GM23338 (cell line): Measurements from ENCODE around the gene ADAMTSL5. TPM values are rescaled to one million over a fixed set of nuclear protein-coding genes. Genes with fewer than 3 reads are reported as not detected.

Experiments used
- ATAC-seq: fragments of 200-7000 bp; cut with Tn5 transposase; 3 replicates; pipeline ENCODE4 v1.9.1; 2020
- DNase-seq: peaks from one replicate; pipeline ENCODE4 v3.0.0-alpha.2; 2015; ENCODE audit warnings: low spot score
- H2AFZ ChIP-seq: fragments of 200-600 bp; sonication (generic); 2 replicates; pipeline ENCODE4 v1.8.0; 2016; ENCODE audit warnings: antibody characterized with exemption, mild to moderate bottlenecking, moderate library complexity
- H3F3A ChIP-seq: fragments of 200-600 bp; sonication (generic); replicated peaks from 2 replicates; pipeline ENCODE4 v1.8.0; 2017; ENCODE audit warnings: antibody characterized with exemption, mixed run types, low read depth
- H3K27ac ChIP-seq: fragments of 200-600 bp; sonication (generic); 2 replicates; pipeline ENCODE4 v1.6.1; 2016; ENCODE audit warnings: low read depth
- H3K27me3 ChIP-seq: fragments of 200-600 bp; sonication (generic); 2 replicates; pipeline ENCODE4 v1.8.0; 2016; ENCODE audit warnings: mild to moderate bottlenecking, mixed run types, moderate library complexity; ENCODE audit not compliant: insufficient read depth
- H3K36me3 ChIP-seq: fragments of 200-600 bp; sonication (generic); 2 replicates; pipeline ENCODE4 v1.8.0; 2016; ENCODE audit warnings: mild to moderate bottlenecking; ENCODE audit not compliant: insufficient read depth
- H3K4me1 ChIP-seq: fragments of 200-600 bp; sonication (generic); 2 replicates; pipeline ENCODE4 v1.8.0; 2016; ENCODE audit warnings: mild to moderate bottlenecking, moderate library complexity; ENCODE audit not compliant: insufficient read depth
- H3K4me2 ChIP-seq: fragments of 200-600 bp; sonication (generic); 2 replicates; pipeline ENCODE4 v1.7.1; 2017; ENCODE audit warnings: mixed run types
- H3K4me3 ChIP-seq: fragments of 200-600 bp; sonication (generic); 2 replicates; pipeline ENCODE4 v1.6.1; 2016; ENCODE audit warnings: mixed run types
- H3K79me2 ChIP-seq: fragments of 200-600 bp; sonication (generic); replicated peaks from 2 replicates; pipeline ENCODE4 v1.8.0; 2017; ENCODE audit warnings: mild to moderate bottlenecking; ENCODE audit not compliant: insufficient read depth
- H3K9me2 ChIP-seq: fragments of 200-600 bp; sonication (generic); 2 replicates; pipeline ENCODE4 v1.8.0; 2017; ENCODE audit not compliant: insufficient read depth
- H4K20me1 ChIP-seq: fragments of 200-600 bp; sonication (generic); replicated peaks from 2 replicates; pipeline ENCODE4 v1.8.0; 2017; ENCODE audit warnings: mild to moderate bottlenecking; ENCODE audit not compliant: insufficient read depth
- H3K27ac Mint-ChIP-seq: 2 replicates; pipeline ENCODE4 v1.8.0; 2020; ENCODE audit warnings: inconsistent platforms, mild to moderate bottlenecking, moderate library complexity, mixed read lengths
- H3K27me3 Mint-ChIP-seq: 3 replicates; pipeline ENCODE4 v1.8.0; 2022; ENCODE audit warnings: low read depth, mild to moderate bottlenecking, moderate library complexity, mixed read lengths, inconsistent platforms; ENCODE audit not compliant: insufficient read depth, poor library complexity
- H3K36me3 Mint-ChIP-seq: 3 replicates; pipeline ENCODE4 v1.8.0; 2021; ENCODE audit warnings: low read depth, mild to moderate bottlenecking, inconsistent platforms, moderate library complexity, mixed read lengths
- H3K4me1 Mint-ChIP-seq: 3 replicates; pipeline ENCODE4 v1.8.0; 2020; ENCODE audit warnings: mild to moderate bottlenecking, inconsistent platforms, mixed read lengths
- H3K4me3 Mint-ChIP-seq: 3 replicates; pipeline ENCODE4 v1.8.0; 2021; ENCODE audit warnings: moderate library complexity, mild to moderate bottlenecking, inconsistent platforms, mixed read lengths
- H3K9me3 Mint-ChIP-seq: 3 replicates; pipeline ENCODE4 v1.8.0; 2020; ENCODE audit warnings: moderate library complexity, mild to moderate bottlenecking, inconsistent platforms, mixed read lengths
- CREB1 ChIP-seq: fragments of 250-450 bp; sonication (Bioruptor Pico); IDR thresholded peaks from 2 replicates; pipeline ENCODE4 v1.5.0; 2020; ENCODE audit warnings: low read depth, mild to moderate bottlenecking, moderate library complexity
- EZH2 ChIP-seq: fragments of 200-600 bp; sonication (generic); IDR thresholded peaks from one replicate; pipeline ENCODE4 v1.8.0; 2017; ENCODE audit warnings: antibody characterized with exemption, mild to moderate bottlenecking, low read depth; ENCODE audit not compliant: unreplicated experiment
- EZH2phosphoT487 ChIP-seq: fragments of 200-600 bp; sonication (generic); IDR thresholded peaks from one replicate; pipeline ENCODE4 v1.8.1; 2018; ENCODE audit warnings: antibody characterized with exemption; ENCODE audit not compliant: unreplicated experiment
- JUNB ChIP-seq: IDR thresholded peaks from one replicate; pipeline ENCODE4 v1.6.1; 2016; ENCODE audit warnings: antibody characterized with exemption; ENCODE audit not compliant: unreplicated experiment
- NANOG ChIP-seq: IDR thresholded peaks from 2 replicates; pipeline ENCODE4 v1.6.1; 2016; ENCODE audit warnings: antibody characterized with exemption, borderline replicate concordance
- POLR2AphosphoS5 ChIP-seq: IDR thresholded peaks from 2 replicates; pipeline ENCODE4 v1.6.1; 2016; ENCODE audit warnings: antibody characterized with exemption, low read depth
- STAT1 ChIP-seq: IDR thresholded peaks from one replicate; pipeline ENCODE4 v1.6.1; 2016; ENCODE audit warnings: antibody characterized with exemption; ENCODE audit not compliant: unreplicated experiment
- ZNF114 ChIP-seq: fragments of 250-450 bp; sonication (Bioruptor Pico); IDR thresholded peaks from 2 replicates; pipeline ENCODE4 v1.5.0; 2020; ENCODE audit warnings: mild to moderate bottlenecking, moderate library complexity
- polyA plus RNA-seq: library from polyadenylated mRNA; unstranded; fragments of >200 nt; fragmentation: Nextera tagmentation; extraction: Ambion mirVana; gene quantifications from 2 replicates; pipeline ENCODE4 v1.2.1, GENCODE V29; 2016
- total RNA-seq: library from RNA; depleted of rRNA; stranded (reverse); fragments of >200 nt; shearing (Covaris generic); gene quantifications from 2 replicates; pipeline ENCODE4 v1.2.3, GENCODE V29; 2014
- TF ChIP-seq, protein P1 (sequence below), 2 experiments: fragments of 200-600 bp in 1 of 2; sonication (generic) in 1 of 2; conservative IDR thresholded peaks; 2 replicates each; pipeline versions ENCODE4 v1.5.1 to v1.6.1; 2016 to 2017; ENCODE audit warnings: antibody characterized with exemption in 2 of 2, low read depth in 2 of 2, mild to moderate bottlenecking in 2 of 2, moderate library complexity in 1 of 2
- TF ChIP-seq, protein P2 (sequence below): fragments of 250-450 bp; sonication (Bioruptor Pico); IDR thresholded peaks from 2 replicates; pipeline ENCODE4 v1.5.0; 2020; ENCODE audit warnings: mild to moderate bottlenecking, moderate library complexity

Gene ADAMTSL5
- total and polyA plus RNA-seq, 2 experiments from 2014 or later = 0.10 to 0.97 TPM

DNA sequence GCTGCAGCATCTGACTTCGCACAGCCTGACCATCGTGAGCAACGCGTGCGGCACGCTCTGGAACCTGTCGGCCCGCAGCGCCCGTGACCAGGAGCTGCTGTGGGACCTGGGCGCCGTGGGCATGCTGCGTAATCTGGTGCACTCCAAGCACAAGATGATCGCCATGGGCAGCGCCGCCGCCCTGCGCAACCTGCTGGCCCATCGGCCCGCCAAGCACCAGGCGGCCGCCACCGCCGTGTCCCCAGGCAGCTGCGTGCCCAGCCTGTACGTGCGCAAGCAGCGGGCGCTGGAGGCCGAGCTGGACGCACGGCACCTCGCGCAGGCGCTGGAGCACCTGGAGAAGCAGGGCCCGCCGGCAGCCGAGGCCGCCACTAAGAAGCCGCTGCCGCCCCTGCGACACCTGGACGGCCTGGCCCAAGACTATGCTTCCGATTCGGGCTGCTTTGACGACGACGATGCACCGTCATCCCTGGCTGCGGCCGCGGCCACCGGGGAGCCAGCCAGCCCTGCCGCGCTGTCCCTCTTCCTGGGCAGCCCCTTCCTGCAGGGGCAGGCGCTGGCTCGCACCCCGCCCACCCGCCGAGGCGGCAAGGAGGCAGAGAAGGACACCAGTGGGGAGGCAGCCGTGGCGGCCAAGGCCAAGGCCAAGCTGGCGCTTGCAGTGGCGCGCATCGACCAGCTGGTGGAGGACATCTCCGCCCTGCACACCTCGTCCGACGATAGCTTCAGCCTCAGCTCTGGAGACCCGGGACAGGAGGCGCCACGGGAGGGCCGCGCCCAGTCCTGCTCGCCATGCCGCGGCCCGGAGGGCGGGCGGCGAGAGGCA is 47.4 kb downstream of the ADAMTSL5 start:
- Histone ChIP-seq H3K4me3 (peak overlapping the region; percentile 37; the same call in 1 of the 2 replicates), H3K27ac (no peak overlapping the region), H3K9me2 (no peaks in the 10 kb centered on the region), H3K4me1 (no peaks in the 10 kb centered on the region; the same call in 1 of the 2 replicates), H3K36me3 (no peaks in the 10 kb centered on the region), H3K79me2 (no peaks in the 10 kb centered on the region), H2AFZ (no peak overlapping the region), H3K4me2 (no peak overlapping the region), H4K20me1 (no peaks in the 10 kb centered on the region), H3F3A (0 out of 2 replicates have a peak, but pooled peaks cover 7% of the 10 kb centered on the region), H3K27me3 (peaks cover 66% of the 10 kb centered on the region)
- peak; percentile 78 for DNase-seq
- H3K36me3 Mint-ChIP-seq = no peaks in the 10 kb centered on the region
- H3K9me3 Mint-ChIP-seq = no peaks in the 10 kb centered on the region
- no peak overlapping the region for H3K4me3 Mint-ChIP-seq
- TF ChIP-seq, protein P1, sequence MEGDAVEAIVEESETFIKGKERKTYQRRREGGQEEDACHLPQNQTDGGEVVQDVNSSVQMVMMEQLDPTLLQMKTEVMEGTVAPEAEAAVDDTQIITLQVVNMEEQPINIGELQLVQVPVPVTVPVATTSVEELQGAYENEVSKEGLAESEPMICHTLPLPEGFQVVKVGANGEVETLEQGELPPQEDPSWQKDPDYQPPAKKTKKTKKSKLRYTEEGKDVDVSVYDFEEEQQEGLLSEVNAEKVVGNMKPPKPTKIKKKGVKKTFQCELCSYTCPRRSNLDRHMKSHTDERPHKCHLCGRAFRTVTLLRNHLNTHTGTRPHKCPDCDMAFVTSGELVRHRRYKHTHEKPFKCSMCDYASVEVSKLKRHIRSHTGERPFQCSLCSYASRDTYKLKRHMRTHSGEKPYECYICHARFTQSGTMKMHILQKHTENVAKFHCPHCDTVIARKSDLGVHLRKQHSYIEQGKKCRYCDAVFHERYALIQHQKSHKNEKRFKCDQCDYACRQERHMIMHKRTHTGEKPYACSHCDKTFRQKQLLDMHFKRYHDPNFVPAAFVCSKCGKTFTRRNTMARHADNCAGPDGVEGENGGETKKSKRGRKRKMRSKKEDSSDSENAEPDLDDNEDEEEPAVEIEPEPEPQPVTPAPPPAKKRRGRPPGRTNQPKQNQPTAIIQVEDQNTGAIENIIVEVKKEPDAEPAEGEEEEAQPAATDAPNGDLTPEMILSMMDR (conservative IDR thresholded peaks at IDR 0.05; ENCODE audit: low read depth in 2 of 2) = peak; percentile 40 to 50
- TF ChIP-seq JUNB = no peak
- no peak overlapping the region for H3K27ac Mint-ChIP-seq
- peaks cover 54% of the 10 kb centered on the region for H3K27me3 Mint-ChIP-seq
- H3K4me1 Mint-ChIP-seq = peaks cover 3% of the 10 kb centered on the region; the same call in 1 of the 3 replicates
- ATAC-seq = peak; percentile 26

DNA sequence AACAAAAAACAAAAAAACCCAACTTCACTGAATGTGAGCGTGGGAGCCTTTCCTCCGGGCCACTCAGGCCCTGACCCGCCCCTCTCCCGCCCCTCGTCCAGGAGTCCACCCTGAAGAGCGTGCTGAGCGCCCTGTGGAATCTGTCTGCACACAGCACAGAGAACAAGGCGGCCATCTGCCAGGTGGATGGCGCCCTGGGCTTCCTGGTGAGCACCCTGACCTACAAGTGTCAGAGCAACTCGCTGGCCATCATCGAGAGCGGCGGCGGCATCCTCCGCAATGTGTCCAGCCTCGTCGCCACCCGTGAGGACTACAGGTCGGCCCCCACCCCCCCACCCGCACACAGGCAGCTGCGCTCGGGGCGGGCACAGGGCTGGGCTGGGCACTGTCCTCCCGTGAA is 51.0 kb downstream of the ADAMTSL5 start:
- DNase-seq = no peak
- Mint-ChIP-seq H3K36me3 (peaks cover 7% of the 10 kb centered on the region; the same call in 2 of the 3 replicates), H3K27me3 (peaks cover 43% of the 10 kb centered on the region), H3K9me3 (no peaks in the 10 kb centered on the region), H3K4me1 (peaks cover 4% of the 10 kb centered on the region; the same call in 2 of the 3 replicates), H3K4me3 (no peak overlapping the region), H3K27ac (no peak overlapping the region)
- Histone ChIP-seq H2AFZ (no peak overlapping the region), H3K27ac (no peak overlapping the region), H3K4me2 (no peak overlapping the region), H4K20me1 (peaks cover 4% of the 10 kb centered on the region; the same call in 1 of the 2 replicates), H3K27me3 (peaks cover 33% of the 10 kb centered on the region), H3K4me1 (no peaks in the 10 kb centered on the region; the same call in 1 of the 2 replicates), H3K36me3 (no peaks in the 10 kb centered on the region), H3K9me2 (no peaks in the 10 kb centered on the region), H3K79me2 (no peaks in the 10 kb centered on the region), H3K4me3 (no peak overlapping the region), H3F3A (0 out of 2 replicates have a peak, but pooled peaks cover 7% of the 10 kb centered on the region)
- ATAC-seq = no peak
- TF ChIP-seq EZH2phosphoT487 (no peak), POLR2AphosphoS5 (no peak), STAT1 (no peak), NANOG (no peak), ZNF114 (CRISPR knock-in tag) (no peak), CREB1 (no peak), JUNB (no peak), EZH2 (no peak)
- TF ChIP-seq, protein P1 (conservative IDR thresholded peaks at IDR 0.05; ENCODE audit: low read depth in 2 of 2) = no peak
- TF ChIP-seq, protein P2, sequence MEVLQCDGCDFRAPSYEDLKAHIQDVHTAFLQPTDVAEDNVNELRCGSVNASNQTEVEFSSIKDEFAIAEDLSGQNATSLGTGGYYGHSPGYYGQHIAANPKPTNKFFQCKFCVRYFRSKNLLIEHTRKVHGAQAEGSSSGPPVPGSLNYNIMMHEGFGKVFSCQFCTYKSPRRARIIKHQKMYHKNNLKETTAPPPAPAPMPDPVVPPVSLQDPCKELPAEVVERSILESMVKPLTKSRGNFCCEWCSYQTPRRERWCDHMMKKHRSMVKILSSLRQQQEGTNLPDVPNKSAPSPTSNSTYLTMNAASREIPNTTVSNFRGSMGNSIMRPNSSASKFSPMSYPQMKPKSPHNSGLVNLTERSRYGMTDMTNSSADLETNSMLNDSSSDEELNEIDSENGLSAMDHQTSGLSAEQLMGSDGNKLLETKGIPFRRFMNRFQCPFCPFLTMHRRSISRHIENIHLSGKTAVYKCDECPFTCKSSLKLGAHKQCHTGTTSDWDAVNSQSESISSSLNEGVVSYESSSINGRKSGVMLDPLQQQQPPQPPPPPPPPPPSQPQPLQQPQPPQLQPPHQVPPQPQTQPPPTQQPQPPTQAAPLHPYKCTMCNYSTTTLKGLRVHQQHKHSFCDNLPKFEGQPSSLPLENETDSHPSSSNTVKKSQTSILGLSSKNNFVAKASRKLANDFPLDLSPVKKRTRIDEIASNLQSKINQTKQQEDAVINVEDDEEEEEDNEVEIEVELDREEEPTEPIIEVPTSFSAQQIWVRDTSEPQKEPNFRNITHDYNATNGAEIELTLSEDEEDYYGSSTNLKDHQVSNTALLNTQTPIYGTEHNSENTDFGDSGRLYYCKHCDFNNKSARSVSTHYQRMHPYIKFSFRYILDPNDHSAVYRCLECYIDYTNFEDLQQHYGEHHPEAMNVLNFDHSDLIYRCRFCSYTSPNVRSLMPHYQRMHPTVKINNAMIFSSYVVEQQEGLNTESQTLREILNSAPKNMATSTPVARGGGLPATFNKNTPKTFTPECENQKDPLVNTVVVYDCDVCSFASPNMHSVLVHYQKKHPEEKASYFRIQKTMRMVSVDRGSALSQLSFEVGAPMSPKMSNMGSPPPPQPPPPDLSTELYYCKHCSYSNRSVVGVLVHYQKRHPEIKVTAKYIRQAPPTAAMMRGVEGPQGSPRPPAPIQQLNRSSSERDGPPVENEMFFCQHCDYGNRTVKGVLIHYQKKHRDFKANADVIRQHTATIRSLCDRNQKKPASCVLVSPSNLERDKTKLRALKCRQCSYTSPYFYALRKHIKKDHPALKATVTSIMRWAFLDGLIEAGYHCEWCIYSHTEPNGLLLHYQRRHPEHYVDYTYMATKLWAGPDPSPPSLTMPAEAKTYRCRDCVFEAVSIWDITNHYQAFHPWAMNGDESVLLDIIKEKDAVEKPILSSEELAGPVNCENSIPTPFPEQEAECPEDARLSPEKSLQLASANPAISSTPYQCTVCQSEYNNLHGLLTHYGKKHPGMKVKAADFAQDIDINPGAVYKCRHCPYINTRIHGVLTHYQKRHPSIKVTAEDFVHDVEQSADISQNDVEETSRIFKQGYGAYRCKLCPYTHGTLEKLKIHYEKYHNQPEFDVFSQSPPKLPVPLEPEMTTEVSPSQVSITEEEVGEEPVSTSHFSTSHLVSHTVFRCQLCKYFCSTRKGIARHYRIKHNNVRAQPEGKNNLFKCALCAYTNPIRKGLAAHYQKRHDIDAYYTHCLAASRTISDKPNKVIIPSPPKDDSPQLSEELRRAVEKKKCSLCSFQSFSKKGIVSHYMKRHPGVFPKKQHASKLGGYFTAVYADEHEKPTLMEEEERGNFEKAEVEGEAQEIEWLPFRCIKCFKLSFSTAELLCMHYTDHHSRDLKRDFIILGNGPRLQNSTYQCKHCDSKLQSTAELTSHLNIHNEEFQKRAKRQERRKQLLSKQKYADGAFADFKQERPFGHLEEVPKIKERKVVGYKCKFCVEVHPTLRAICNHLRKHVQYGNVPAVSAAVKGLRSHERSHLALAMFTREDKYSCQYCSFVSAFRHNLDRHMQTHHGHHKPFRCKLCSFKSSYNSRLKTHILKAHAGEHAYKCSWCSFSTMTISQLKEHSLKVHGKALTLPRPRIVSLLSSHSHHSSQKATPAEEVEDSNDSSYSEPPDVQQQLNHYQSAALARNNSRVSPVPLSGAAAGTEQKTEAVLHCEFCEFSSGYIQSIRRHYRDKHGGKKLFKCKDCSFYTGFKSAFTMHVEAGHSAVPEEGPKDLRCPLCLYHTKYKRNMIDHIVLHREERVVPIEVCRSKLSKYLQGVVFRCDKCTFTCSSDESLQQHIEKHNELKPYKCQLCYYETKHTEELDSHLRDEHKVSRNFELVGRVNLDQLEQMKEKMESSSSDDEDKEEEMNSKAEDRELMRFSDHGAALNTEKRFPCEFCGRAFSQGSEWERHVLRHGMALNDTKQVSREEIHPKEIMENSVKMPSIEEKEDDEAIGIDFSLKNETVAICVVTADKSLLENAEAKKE (CRISPR knock-in tag) = no peak
